PC-3 (cell line): ENCODE measurements around the gene F12. TPM values are rescaled to one million over a fixed set of nuclear protein-coding genes. Genes with fewer than 3 reads are reported as not detected.

ENCODE experiments used
- ATAC-seq: fragments of 200-7000 bp; cut with Tn5 transposase; 2 replicates; pipeline ENCODE4 v1.9.1; 2020; ENCODE audit warnings: mild to moderate bottlenecking, moderate library complexity
- BruUV-seq: library from RNA; stranded (reverse); fragments of 400-500 nt; replicated peaks from 2 replicates; lab custom pipeline; 2021; lab: Mats Ljungman, UMichigan
- CTCF ChIA-PET: fragments of 300-600 bp; sonication (Branson Sonifier 250); formaldehyde crosslinking; loops from one replicate; lab custom pipeline; 2022; ENCODE audit warnings: antibody characterized with exemption; lab: Charles Lee
- POLR2A ChIA-PET: fragments of 300-600 bp; sonication (Branson Sonifier 250); formaldehyde crosslinking; loops from one replicate; lab custom pipeline; 2022; ENCODE audit warnings: antibody characterized with exemption; ENCODE audit not compliant: unreplicated experiment; lab: Charles Lee
- DNase-seq: peaks from one replicate; pipeline ENCODE4 v3.0.0-alpha.2; 2015
- H2AFZ ChIP-seq: fragments of 300-600 bp; sonication (generic); 2 replicates; pipeline ENCODE4 v1.6.0; 2016; ENCODE audit warnings: antibody characterized with exemption, low read length
- H3F3A ChIP-seq: fragments of 300-600 bp; sonication (generic); one replicate; pipeline ENCODE4 v1.6.0; 2017; ENCODE audit warnings: antibody characterized with exemption, low read length, control low read depth, mild to moderate bottlenecking; ENCODE audit not compliant: unreplicated experiment
- H3K27ac ChIP-seq: fragments of 300-600 bp; sonication (generic); 2 replicates; pipeline ENCODE4 v1.5.1; 2016; ENCODE audit warnings: mild to moderate bottlenecking, low read length
- H3K27me3 ChIP-seq: fragments of 300-600 bp; sonication (generic); 2 replicates; pipeline ENCODE4 v1.6.1; 2016; ENCODE audit warnings: low read length, mixed read lengths
- H3K36me3 ChIP-seq: fragments of 300-600 bp; sonication (generic); 2 replicates; pipeline ENCODE4 v1.6.1; 2016; ENCODE audit warnings: low read depth, mixed run types, low read length, mixed read lengths
- H3K4me1 ChIP-seq: fragments of 300-600 bp; sonication (generic); 2 replicates; pipeline ENCODE4 v1.5.1; 2016; ENCODE audit warnings: low read length; ENCODE audit not compliant: insufficient read depth
- H3K4me2 ChIP-seq: fragments of 300-600 bp; sonication (generic); 2 replicates; pipeline ENCODE4 v1.6.0; 2016; ENCODE audit warnings: low read length
- H3K4me3 ChIP-seq: fragments of 300-600 bp; sonication (generic); 2 replicates; pipeline ENCODE4 v1.5.1; 2016; ENCODE audit warnings: mild to moderate bottlenecking, low read length, mixed read lengths
- H3K79me2 ChIP-seq: fragments of 300-600 bp; sonication (generic); 2 replicates; pipeline ENCODE4 v1.6.1; 2017; ENCODE audit warnings: low read length, mixed read lengths
- H3K9ac ChIP-seq: fragments of 300-600 bp; sonication (generic); 2 replicates; pipeline ENCODE4 v1.6.0; 2016; ENCODE audit warnings: mild to moderate bottlenecking, low read length
- H3K9me2 ChIP-seq: fragments of 300-600 bp; sonication (generic); replicated peaks from 2 replicates; pipeline ENCODE4 v1.6.1; 2016; ENCODE audit warnings: mixed run types, low read length, mixed read lengths
- H3K9me3 ChIP-seq: fragments of 300-600 bp; sonication (generic); 2 replicates; pipeline ENCODE4 v1.6.1; 2016; ENCODE audit warnings: low read length, mixed read lengths
- H4K20me1 ChIP-seq: fragments of 300-600 bp; sonication (generic); 2 replicates; pipeline ENCODE4 v1.6.1; 2016; ENCODE audit warnings: low read length, mixed read lengths
- CTCF ChIP-seq: fragments of 300-600 bp; sonication (generic); conservative IDR thresholded peaks from 2 replicates; pipeline ENCODE4 v1.5.1; 2017; ENCODE audit warnings: antibody characterized with exemption, low read depth, mild to moderate bottlenecking, low read length
- EZH2 ChIP-seq: fragments of 300-600 bp; sonication (generic); IDR thresholded peaks from one replicate; pipeline ENCODE4 v1.6.1; 2017; ENCODE audit warnings: antibody characterized with exemption, mild to moderate bottlenecking, low read length; ENCODE audit not compliant: unreplicated experiment
- EZH2phosphoT487 ChIP-seq: fragments of 300-600 bp; sonication (generic); IDR thresholded peaks from 2 replicates; pipeline ENCODE4 v1.6.1; 2018; ENCODE audit warnings: mild to moderate bottlenecking, antibody characterized with exemption, low read length, borderline replicate concordance
- intact Hi-C: fragments of 100-400 bp; cut with micrococcal nuclease; formaldehyde crosslinking; loops from 2 replicates; pipeline ENCODE4 v1.9.0; 2023
- total RNA-seq: library from RNA; depleted of rRNA; stranded (reverse); fragments of >200 nt; gene quantifications from 2 replicates; pipeline ENCODE4 v1.2.3, GENCODE V29; 2014

The F12 gene
- total RNA-seq, 1 experiment from 2014 or later, result 36.8 TPM

DNA sequence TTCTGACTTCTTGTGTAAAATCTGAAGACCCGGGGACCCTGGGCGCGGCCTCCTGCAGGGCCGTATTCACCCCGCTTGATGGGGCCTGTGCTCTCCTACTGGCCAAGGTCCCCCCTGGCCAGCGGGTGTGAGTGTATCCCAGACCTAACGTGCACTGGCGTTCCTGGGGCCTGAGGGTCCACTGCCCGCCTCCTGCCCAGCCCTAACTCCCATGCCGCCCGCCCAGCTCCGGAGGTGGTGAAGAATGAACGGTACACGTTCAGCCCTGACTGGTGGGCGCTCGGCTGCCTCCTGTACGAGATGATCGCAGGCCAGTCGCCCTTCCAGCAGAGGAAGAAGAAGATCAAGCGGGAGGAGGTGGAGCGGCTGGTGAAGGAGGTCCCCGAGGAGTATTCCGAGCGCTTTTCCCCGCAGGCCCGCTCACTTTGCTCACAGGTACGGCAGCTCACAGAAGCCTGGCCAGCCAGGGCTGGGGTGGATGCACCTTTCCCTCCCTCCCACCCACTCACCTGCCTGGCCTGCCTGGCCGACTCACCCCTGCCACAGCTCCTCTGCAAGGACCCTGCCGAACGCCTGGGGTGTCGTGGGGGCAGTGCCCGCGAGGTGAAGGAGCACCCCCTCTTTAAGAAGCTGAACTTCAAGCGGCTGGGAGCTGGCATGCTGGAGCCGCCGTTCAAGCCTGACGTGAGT is 26.6 kb upstream of the F12 start:
- Histone ChIP-seq H4K20me1 (no peaks in the 10 kb centered on the region), H3K4me1 (no peaks in the 10 kb centered on the region), H3K27me3 (no peaks in the 10 kb centered on the region), H3K79me2 (no peaks in the 10 kb centered on the region), H3K4me2 (no peak overlapping the region), H3K9me2 (no peaks in the 10 kb centered on the region), H3K9me3 (no peaks in the 10 kb centered on the region), H2AFZ (no peak overlapping the region), H3K27ac (no peak overlapping the region), H3K36me3 (peaks cover 22% of the 10 kb centered on the region), H3K9ac (no peak overlapping the region), H3K4me3 (no peak overlapping the region), H3F3A (peaks cover 4% of the 10 kb centered on the region)
- no peak for TF ChIP-seq CTCF
- no peak for TF ChIP-seq EZH2
- TF ChIP-seq EZH2phosphoT487, result no peak
- intact Hi-C loops, result no loop called here
- CTCF ChIA-PET, result no interaction called here
- ATAC-seq, result no peak
- BruUV-seq, result no TSS peak
- DNase-seq, result no peak
- POLR2A ChIA-PET, result no interaction called here

DNA sequence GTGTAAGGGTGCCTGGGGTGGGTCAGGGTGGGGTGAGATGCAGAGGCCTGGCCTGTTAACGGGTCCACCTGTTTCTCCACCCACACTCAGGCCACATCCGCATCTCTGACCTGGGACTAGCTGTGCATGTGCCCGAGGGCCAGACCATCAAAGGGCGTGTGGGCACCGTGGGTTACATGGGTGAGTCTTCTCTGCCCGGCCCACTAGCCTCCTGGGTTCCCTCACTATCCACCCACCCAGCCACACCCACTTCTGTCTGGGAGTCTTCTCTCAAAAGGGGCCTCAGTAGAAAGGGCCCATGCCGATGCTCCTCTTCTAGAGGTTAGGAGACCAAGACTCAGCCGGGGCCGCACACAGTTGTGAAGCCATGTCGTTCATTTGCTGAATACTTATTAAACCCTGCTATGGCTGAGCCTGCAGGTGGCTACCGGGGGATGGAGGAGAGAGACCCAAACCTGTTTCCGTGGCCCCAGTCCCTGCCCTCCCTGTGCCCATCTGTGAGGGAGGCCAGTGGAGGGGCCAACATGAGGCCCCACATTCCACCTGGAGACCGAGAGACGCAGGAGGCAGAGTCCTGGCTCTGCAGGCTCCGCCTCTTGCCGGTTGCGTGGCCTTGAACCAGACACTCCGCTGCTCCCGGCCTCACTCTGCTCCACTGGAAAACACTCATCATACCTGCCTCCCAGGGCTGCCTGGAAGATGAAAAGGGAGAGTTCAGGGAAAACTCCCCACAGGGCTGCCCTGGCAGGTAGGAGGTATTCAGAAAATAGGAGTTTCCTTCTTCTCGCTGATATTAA is 25.8 kb upstream of the F12 start:
- no peaks in the 10 kb centered on the region for H3K27me3 ChIP-seq
- H3K9me3 ChIP-seq, result no peaks in the 10 kb centered on the region
- no peak overlapping the region for H3K4me2 ChIP-seq
- no peak overlapping the region for H3K4me3 ChIP-seq
- H3K27ac ChIP-seq, result no peak overlapping the region
- intact Hi-C loops, result no loop called here
- H3K4me1 ChIP-seq, result no peaks in the 10 kb centered on the region
- no TSS peak for BruUV-seq
- ChIA-PET POLR2A (no interaction called here), CTCF (no interaction called here)
- H3K9ac ChIP-seq, result no peak overlapping the region
- no peaks in the 10 kb centered on the region for H3K9me2 ChIP-seq
- TF ChIP-seq EZH2phosphoT487 (no peak), EZH2 (no peak), CTCF (no peak)
- no peaks in the 10 kb centered on the region for H3K79me2 ChIP-seq
- peaks cover 20% of the 10 kb centered on the region for H3K36me3 ChIP-seq
- H3F3A ChIP-seq, result peaks cover 4% of the 10 kb centered on the region
- H4K20me1 ChIP-seq, result no peaks in the 10 kb centered on the region
- no peak for ATAC-seq
- DNase-seq, result no peak
- H2AFZ ChIP-seq, result no peak overlapping the region

GRCh38 chr5:177434437-177434836 is 25.1 kb upstream of the F12 start:
- Histone ChIP-seq H2AFZ (no peak overlapping the region), H3K9ac (no peak overlapping the region), H3F3A (no peaks in the 10 kb centered on the region), H3K9me2 (no peaks in the 10 kb centered on the region), H4K20me1 (no peaks in the 10 kb centered on the region), H3K4me3 (no peak overlapping the region), H3K4me2 (no peak overlapping the region), H3K27me3 (no peaks in the 10 kb centered on the region), H3K79me2 (peaks cover 3% of the 10 kb centered on the region), H3K4me1 (no peaks in the 10 kb centered on the region), H3K9me3 (no peaks in the 10 kb centered on the region), H3K36me3 (peaks cover 15% of the 10 kb centered on the region; the same call in 1 of the 2 replicates), H3K27ac (no peak overlapping the region)
- DNase-seq (no peak), ATAC-seq (no peak)
- no peak for TF ChIP-seq EZH2phosphoT487
- no peak for TF ChIP-seq EZH2
- TF ChIP-seq CTCF, result no peak
- POLR2A ChIA-PET, result no interaction called here
- CTCF ChIA-PET, result no interaction called here
- intact Hi-C loops, result no loop called here
- BruUV-seq, result no TSS peak
